Suppressor macrophage treated with lipopolysaccharide for 1 hour (primary cell): ENCODE data around the gene LDB3.
"Not testable (repeated sequence)": the region's sequence is repeated elsewhere in the genome, so short reads cannot be mapped to it uniquely, and the experiment has no call there.

Source experiments
- DNase-seq, 3 donors: peaks; one replicate each; pipeline ENCODE4 v3.0.0-alpha.2; 2020 to 2022

The LDB3 gene

GRCh38 chr10:86668297-86669165 lies at the start of gene LDB3:
TSS of gene LDB3 (plus strand) at chr10:86668511. CDS start at chr10:86668692, 181 bp downstream.
- no peak for DNase-seq

GRCh38 chr10:86628311-86628710 lies 40.0 kb upstream of the LDB3 start:
- DNase-seq: no peak

GRCh38 chr10:86630079-86630478 lies 38.2 kb upstream of the LDB3 start:
- no peak for DNase-seq

GRCh38 chr10:86632009-86632800 lies 36.1 kb upstream of the LDB3 start:
- peak in 1 of 3 donors; percentile 21 for DNase-seq

- no peak for DNase-seq
Observed at GRCh38 chr10:86632951-86633350, 35.4 kb upstream of the LDB3 start.

- no peak for DNase-seq
Observed at GRCh38 chr10:86635402-86635801, 32.9 kb upstream of the LDB3 start.

- no peak for DNase-seq
Observed at GRCh38 chr10:86636311-86636710, 32.0 kb upstream of the LDB3 start.

- DNase-seq: no peak
Observed at GRCh38 chr10:86642021-86642420, 26.3 kb upstream of the LDB3 start.

- no peak for DNase-seq
Observed at GRCh38 chr10:86642499-86642898, 25.8 kb upstream of the LDB3 start.

- peak in 2 of 3 donors; percentile 9 to 26 for DNase-seq
Observed at GRCh38 chr10:86644152-86644793, 24.0 kb upstream of the LDB3 start.

- no peak for DNase-seq
Observed at GRCh38 chr10:86644794-86645445, 23.4 kb upstream of the LDB3 start.

GRCh38 chr10:86645621-86646165 lies 22.6 kb upstream of the LDB3 start:
- DNase-seq: not testable (repeated sequence)

GRCh38 chr10:86646532-86646931 lies 21.8 kb upstream of the LDB3 start:
- DNase-seq: no peak

- no peak for DNase-seq
Observed at GRCh38 chr10:86646933-86647332, 21.4 kb upstream of the LDB3 start.

- DNase-seq: no peak
Observed at GRCh38 chr10:86647773-86648703, 20.3 kb upstream of the LDB3 start.

GRCh38 chr10:86648704-86649427 lies 19.4 kb upstream of the LDB3 start:
- DNase-seq: no peak

GRCh38 chr10:86649471-86650150 lies 18.7 kb upstream of the LDB3 start:
- no peak for DNase-seq

GRCh38 chr10:86650151-86650550 lies 18.2 kb upstream of the LDB3 start:
- no peak for DNase-seq

- no peak for DNase-seq
Observed at GRCh38 chr10:86651021-86651471, 17.3 kb upstream of the LDB3 start.
